Colonic mucosa (tissue), 4 donors: ENCODE measurements around the gene POLG2. TPM values are rescaled to one million over a fixed set of nuclear protein-coding genes. Genes with fewer than 3 reads are reported as not detected.

Source experiments
- DNase-seq: peaks from one replicate; pipeline ENCODE4 v3.0.0-alpha.2; 2020
- H3K27ac ChIP-seq: fragments of 200-600 bp; one replicate; pipeline ENCODE4 v1.8.0; 2021
- H3K27me3 ChIP-seq: fragments of 200-600 bp; one replicate; pipeline ENCODE4 v1.8.0; 2021
- H3K36me3 ChIP-seq: fragments of 200-600 bp; one replicate; pipeline ENCODE4 v1.8.0; 2021
- H3K4me1 ChIP-seq: fragments of 200-600 bp; one replicate; pipeline ENCODE4 v1.8.0; 2021; ENCODE audit warnings: mild to moderate bottlenecking
- H3K4me3 ChIP-seq: fragments of 200-600 bp; one replicate; pipeline ENCODE4 v1.8.0; 2021
- H3K9ac ChIP-seq, 2 donors: one replicate each; pipeline ENCODE4 v1.7.0; 2013; ENCODE audit warnings: control low read depth in 2 of 2, low read depth in 2 of 2, low read length in 2 of 2
- H3K9me3 ChIP-seq: fragments of 200-600 bp; one replicate; pipeline ENCODE4 v1.8.0; 2021
- intact Hi-C: fragments of 100-400 bp; cut with DNase I; formaldehyde crosslinking; loops from one replicate; pipeline ENCODE4 v1.14.1; 2022
- total RNA-seq, 2 donors: library from RNA; stranded (reverse); fragmentation: NEBNext Ultra II Directional in 1 of 2; extraction: Animal tissue kit (Norgen Biotek cat#: 25700) in 1 of 2; gene quantifications; one replicate each; pipeline ENCODE4 v1.2.1, GENCODE V29; 2021
- TF ChIP-seq, protein P1 (sequence below): fragments of 200-600 bp; IDR thresholded peaks from one replicate; pipeline ENCODE4 v1.8.0; 2022; ENCODE audit warnings: antibody characterized with exemption, mild to moderate bottlenecking
- donor health status: healthy.
- donor health status: DM: no; HTN: no; CAD: no.
- donor health status: DM: no; HTN: no; CAD: no.

The POLG2 gene
- total RNA-seq, 2 donors from 2014 or later = 10.5 to 12.3 TPM

DNA sequence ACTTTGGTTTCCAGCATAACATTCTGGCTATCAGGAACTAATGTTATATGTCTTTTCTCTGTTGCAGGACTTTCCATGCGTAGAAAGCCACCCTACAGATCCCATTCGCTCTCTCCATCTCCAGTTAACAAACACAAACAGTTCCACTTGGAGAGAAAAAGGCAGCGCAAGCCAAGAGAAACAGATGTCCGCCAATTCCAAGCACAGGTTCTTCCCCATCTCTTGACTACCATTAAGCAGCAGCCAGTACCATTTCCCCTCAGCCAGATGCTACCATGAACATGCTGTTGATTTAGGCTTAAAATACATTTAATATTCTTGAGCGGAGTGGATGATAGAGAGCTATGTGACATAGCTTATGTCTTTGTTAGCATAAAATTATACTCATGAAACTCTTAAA is 32.4 kb upstream of the POLG2 start:
- TF ChIP-seq, protein P1, sequence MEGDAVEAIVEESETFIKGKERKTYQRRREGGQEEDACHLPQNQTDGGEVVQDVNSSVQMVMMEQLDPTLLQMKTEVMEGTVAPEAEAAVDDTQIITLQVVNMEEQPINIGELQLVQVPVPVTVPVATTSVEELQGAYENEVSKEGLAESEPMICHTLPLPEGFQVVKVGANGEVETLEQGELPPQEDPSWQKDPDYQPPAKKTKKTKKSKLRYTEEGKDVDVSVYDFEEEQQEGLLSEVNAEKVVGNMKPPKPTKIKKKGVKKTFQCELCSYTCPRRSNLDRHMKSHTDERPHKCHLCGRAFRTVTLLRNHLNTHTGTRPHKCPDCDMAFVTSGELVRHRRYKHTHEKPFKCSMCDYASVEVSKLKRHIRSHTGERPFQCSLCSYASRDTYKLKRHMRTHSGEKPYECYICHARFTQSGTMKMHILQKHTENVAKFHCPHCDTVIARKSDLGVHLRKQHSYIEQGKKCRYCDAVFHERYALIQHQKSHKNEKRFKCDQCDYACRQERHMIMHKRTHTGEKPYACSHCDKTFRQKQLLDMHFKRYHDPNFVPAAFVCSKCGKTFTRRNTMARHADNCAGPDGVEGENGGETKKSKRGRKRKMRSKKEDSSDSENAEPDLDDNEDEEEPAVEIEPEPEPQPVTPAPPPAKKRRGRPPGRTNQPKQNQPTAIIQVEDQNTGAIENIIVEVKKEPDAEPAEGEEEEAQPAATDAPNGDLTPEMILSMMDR = no peak
- Histone ChIP-seq H3K4me3 (no peak overlapping the region), H3K9ac (no peak overlapping the region), H3K4me1 (no peaks in the 10 kb centered on the region), H3K36me3 (peaks cover 16% of the 10 kb centered on the region), H3K27ac (no peak overlapping the region), H3K9me3 (no peaks in the 10 kb centered on the region), H3K27me3 (no peaks in the 10 kb centered on the region)
- DNase-seq = no peak
- intact Hi-C loops = no loop called here

DNA sequence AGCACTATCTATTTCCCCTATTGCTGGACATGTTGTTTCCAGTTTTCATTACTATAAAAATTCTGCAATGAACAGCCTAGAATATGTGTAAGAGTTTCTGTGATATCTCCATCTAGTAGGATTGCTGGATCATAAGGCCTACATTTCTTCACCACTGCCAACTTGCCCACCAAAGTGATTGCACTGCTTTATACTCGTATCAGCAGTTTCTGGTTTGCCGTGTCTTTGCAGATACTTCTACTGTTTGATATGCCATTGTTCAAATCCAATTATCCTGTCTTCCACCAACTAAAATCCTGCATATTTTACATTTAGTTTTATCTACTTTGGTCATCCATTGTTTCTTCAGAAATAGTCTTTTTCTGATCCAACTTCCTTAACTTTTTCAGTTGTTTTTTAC is 31.1 kb upstream of the POLG2 start:
- Histone ChIP-seq H3K27me3 (no peaks in the 10 kb centered on the region), H3K4me3 (no peak overlapping the region), H3K4me1 (no peaks in the 10 kb centered on the region), H3K9me3 (no peaks in the 10 kb centered on the region), H3K9ac (no peak overlapping the region), H3K27ac (no peak overlapping the region), H3K36me3 (peaks cover 16% of the 10 kb centered on the region)
- intact Hi-C loops = no loop called here
- no peak for DNase-seq
- TF ChIP-seq, protein P1 = no peak

DNA sequence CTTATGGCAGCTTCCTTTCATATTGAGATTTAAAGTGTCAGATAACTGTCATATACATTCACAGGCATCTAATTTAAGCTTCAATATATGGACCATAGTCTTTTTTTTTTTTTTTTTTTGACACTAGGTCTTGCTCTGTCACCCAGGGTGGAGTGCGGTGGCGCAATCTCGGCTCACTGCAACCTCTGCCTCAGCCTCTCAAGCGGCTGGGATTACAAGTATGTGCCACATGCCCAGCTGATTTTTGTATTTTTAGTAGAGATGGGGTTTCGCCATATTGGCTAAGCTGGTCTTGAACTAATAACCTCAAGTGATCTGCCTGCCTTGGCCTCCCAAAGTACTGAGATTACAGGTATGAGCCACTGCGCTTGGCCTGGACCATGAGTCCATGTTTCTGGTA is 23.5 kb upstream of the POLG2 start:
- Histone ChIP-seq H3K9me3 (no peaks in the 10 kb centered on the region), H3K4me3 (no peak overlapping the region), H3K27me3 (no peaks in the 10 kb centered on the region), H3K27ac (no peak overlapping the region), H3K9ac (no peak overlapping the region), H3K4me1 (no peaks in the 10 kb centered on the region), H3K36me3 (peaks cover 4% of the 10 kb centered on the region)
- intact Hi-C loops = no loop called here
- TF ChIP-seq, protein P1 = no peak
- DNase-seq = no peak

DNA sequence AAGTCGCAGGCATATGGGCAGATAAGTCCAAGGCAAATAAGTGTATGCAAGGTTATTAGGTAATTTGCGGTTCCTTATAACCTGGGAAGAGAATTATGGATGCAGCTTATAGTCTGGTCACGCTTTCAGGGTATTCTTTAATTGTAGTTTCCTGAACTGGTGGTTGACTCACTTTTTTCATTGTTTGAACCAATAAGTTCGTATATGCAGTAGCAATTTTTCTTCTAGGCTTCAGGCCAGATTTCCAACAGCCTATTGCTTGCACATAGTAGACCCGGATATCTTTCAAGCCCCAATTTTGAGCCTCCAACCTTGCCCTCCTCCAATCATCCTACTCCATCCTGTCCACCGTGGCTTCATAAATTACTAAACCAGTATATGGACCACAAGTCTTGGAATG is 22.7 kb upstream of the POLG2 start:
- Histone ChIP-seq H3K4me3 (no peak overlapping the region), H3K9ac (no peak overlapping the region), H3K27me3 (no peaks in the 10 kb centered on the region), H3K4me1 (no peaks in the 10 kb centered on the region), H3K27ac (no peak overlapping the region), H3K9me3 (no peaks in the 10 kb centered on the region), H3K36me3 (peaks cover 4% of the 10 kb centered on the region)
- no peak for DNase-seq
- intact Hi-C loops = no loop called here
- TF ChIP-seq, protein P1 = no peak

DNA sequence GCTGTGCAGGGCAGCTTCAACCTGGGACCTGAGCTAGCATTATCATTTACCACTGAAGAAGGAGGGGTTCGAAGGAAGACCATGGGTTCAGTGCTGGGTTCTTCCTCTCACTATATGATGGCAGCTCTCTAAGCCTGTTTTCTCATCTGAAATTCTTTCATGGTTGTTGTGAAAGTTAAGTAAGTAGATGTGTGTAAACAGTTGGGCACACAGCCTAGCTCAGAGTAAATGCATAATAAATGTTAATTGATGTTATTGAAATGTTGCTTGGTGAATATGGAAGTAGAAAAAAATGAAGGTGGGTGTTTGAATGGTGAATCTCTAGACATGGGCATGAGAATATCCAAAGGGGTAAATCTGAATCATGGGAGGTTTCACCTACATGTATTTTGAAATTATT is 19.0 kb upstream of the POLG2 start:
- H3K4me3 ChIP-seq = no peak overlapping the region
- TF ChIP-seq, protein P1 = no peak
- no peaks in the 10 kb centered on the region for H3K4me1 ChIP-seq
- intact Hi-C loops = no loop called here
- peaks cover 4% of the 10 kb centered on the region for H3K36me3 ChIP-seq
- H3K27ac ChIP-seq = no peak overlapping the region
- no peak for DNase-seq
- H3K9me3 ChIP-seq = no peaks in the 10 kb centered on the region
- H3K9ac ChIP-seq = no peak overlapping the region
- no peaks in the 10 kb centered on the region for H3K27me3 ChIP-seq

DNA sequence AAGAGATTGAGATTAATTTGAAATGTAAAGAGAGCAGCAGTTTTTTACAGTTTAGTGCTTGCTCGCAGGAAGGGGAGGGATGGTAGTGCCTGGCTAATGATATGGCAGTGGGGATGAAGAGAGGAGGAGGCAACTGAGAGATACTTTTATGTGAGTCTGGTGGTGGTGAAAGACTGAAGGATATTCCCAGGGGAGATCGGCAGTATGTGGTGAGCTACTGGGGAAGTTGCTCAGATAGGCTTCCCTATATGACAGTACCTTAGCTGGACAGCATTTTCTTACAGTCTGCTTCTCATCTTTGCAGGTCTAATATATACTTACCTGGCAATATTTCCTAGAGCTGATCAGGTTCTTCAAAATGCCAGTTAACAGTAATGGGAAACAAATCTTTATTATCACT is 18.6 kb upstream of the POLG2 start:
- Histone ChIP-seq H3K36me3 (peaks cover 4% of the 10 kb centered on the region), H3K4me1 (no peaks in the 10 kb centered on the region), H3K4me3 (no peak overlapping the region), H3K9ac (no peak overlapping the region), H3K9me3 (no peaks in the 10 kb centered on the region), H3K27ac (no peak overlapping the region), H3K27me3 (no peaks in the 10 kb centered on the region)
- TF ChIP-seq, protein P1 = no peak
- intact Hi-C loops = no loop called here
- no peak for DNase-seq
